Erythroblast (primary cell): ENCODE results near the gene SMTN.
"Not testable (repeated sequence)": the region's sequence is repeated elsewhere in the genome, so short reads cannot be mapped to it uniquely, and the experiment has no call there.

Source experiments
- GATA1 ChIP-seq: IDR thresholded peaks from 2 replicates; pipeline ENCODE4 v1.6.1; 2011; ENCODE audit warnings: low read depth, mild to moderate bottlenecking, control low read depth, low read length, moderate library complexity
- POLR2A ChIP-seq: IDR thresholded peaks from 2 replicates; pipeline ENCODE4 v1.6.1; 2011; ENCODE audit warnings: mild to moderate bottlenecking, low read length

- TF ChIP-seq POLR2A, GATA1: not testable (repeated sequence)
Measured at GRCh38 chr22:31097539-31097938, 16.4 kb downstream of the SMTN start.
